ENCODE data around the gene CARD14.

CARD14 gene

GRCh38 chr17:80182118-80182844 is 12.5 kb downstream of the CARD14 start:
- no peaks in the 10 kb centered on the region for H3K9me2 ChIP-seq (replicated peaks; ENCODE audit: low read depth, low read length)
- H3K79me2 ChIP-seq (ENCODE audit: insufficient read depth, low read length), result no peaks in the 10 kb centered on the region
- H3F3A ChIP-seq (ENCODE audit: low read depth), result no peaks in the 10 kb centered on the region
- no peaks in the 10 kb centered on the region for H3K4me1 ChIP-seq (ENCODE audit: insufficient read depth, low read length, poor library complexity, severe bottlenecking)
- H3K36me3 ChIP-seq (ENCODE audit: insufficient read depth, low read length), result no peaks in the 10 kb centered on the region
- H3K4me2 ChIP-seq (ENCODE audit: low read depth, low read length, poor library complexity, severe bottlenecking), result no peak overlapping the region
- H4K20me1 ChIP-seq (ENCODE audit: insufficient read depth, low read length, poor library complexity, severe bottlenecking), result no peaks in the 10 kb centered on the region
- H2AFZ ChIP-seq (ENCODE audit: low read length), result no peak overlapping the region
- no peak overlapping the region for H3K4me3 ChIP-seq (ENCODE audit: low read length, poor library complexity, severe bottlenecking)
- H3K27me3 ChIP-seq (ENCODE audit: insufficient read depth, low read length, poor library complexity, severe bottlenecking), result no peaks in the 10 kb centered on the region
- TF ChIP-seq EZH2phosphoT487 (IDR thresholded peaks at IDR 0.05; ENCODE audit: borderline replicate concordance), result no peak
- no peak for TF ChIP-seq CTCF (conservative IDR thresholded peaks at IDR 0.05; ENCODE audit: low read length)
- no peak overlapping the region for H3K9ac ChIP-seq (ENCODE audit: low read depth, low read length, poor library complexity, severe bottlenecking)
- H3K9me3 ChIP-seq (ENCODE audit: insufficient read depth, low read depth, low read length), result no peaks in the 10 kb centered on the region

- Histone ChIP-seq H3K4me1 (ENCODE audit: insufficient read depth, low read length, poor library complexity, severe bottlenecking) (no peaks in the 10 kb centered on the region), H3K4me2 (ENCODE audit: low read depth, low read length, poor library complexity, severe bottlenecking) (no peak overlapping the region)
- TF ChIP-seq EZH2phosphoT487 (IDR thresholded peaks at IDR 0.05; ENCODE audit: borderline replicate concordance) (no peak), CTCF (conservative IDR thresholded peaks at IDR 0.05; ENCODE audit: low read length) (no peak)
Observed at GRCh38 chr17:80182845-80183223, 13.0 kb downstream of the CARD14 start.

GRCh38 chr17:80183581-80184422 is 14.0 kb downstream of the CARD14 start:
- no peaks in the 10 kb centered on the region for H4K20me1 ChIP-seq (ENCODE audit: insufficient read depth, low read length, poor library complexity, severe bottlenecking)
- no peaks in the 10 kb centered on the region for H3K9me3 ChIP-seq (ENCODE audit: insufficient read depth, low read depth, low read length)
- no peak overlapping the region for H2AFZ ChIP-seq (ENCODE audit: low read length)
- H3K4me2 ChIP-seq (ENCODE audit: low read depth, low read length, poor library complexity, severe bottlenecking), result no peak overlapping the region
- H3K27me3 ChIP-seq (ENCODE audit: insufficient read depth, low read length, poor library complexity, severe bottlenecking), result no peaks in the 10 kb centered on the region
- no peak for TF ChIP-seq EZH2phosphoT487 (IDR thresholded peaks at IDR 0.05; ENCODE audit: borderline replicate concordance)
- no peak for TF ChIP-seq CTCF (conservative IDR thresholded peaks at IDR 0.05; ENCODE audit: low read length)
- no peaks in the 10 kb centered on the region for H3K9me2 ChIP-seq (replicated peaks; ENCODE audit: low read depth, low read length)
- H3K36me3 ChIP-seq (ENCODE audit: insufficient read depth, low read length), result no peaks in the 10 kb centered on the region
- no peak overlapping the region for H3K9ac ChIP-seq (ENCODE audit: low read depth, low read length, poor library complexity, severe bottlenecking)
- H3F3A ChIP-seq (ENCODE audit: low read depth), result no peaks in the 10 kb centered on the region
- H3K4me3 ChIP-seq (ENCODE audit: low read length, poor library complexity, severe bottlenecking), result no peak overlapping the region
- no peaks in the 10 kb centered on the region for H3K4me1 ChIP-seq (ENCODE audit: insufficient read depth, low read length, poor library complexity, severe bottlenecking)
- H3K79me2 ChIP-seq (ENCODE audit: insufficient read depth, low read length), result no peaks in the 10 kb centered on the region

More at GRCh38 chr17:80182845-80183223, 13.0 kb downstream of the CARD14 start:
- Histone ChIP-seq H3K36me3 (ENCODE audit: insufficient read depth, low read length) (no peaks in the 10 kb centered on the region), H3F3A (ENCODE audit: low read depth) (no peaks in the 10 kb centered on the region), H3K4me3 (ENCODE audit: low read length, poor library complexity, severe bottlenecking) (no peak overlapping the region), H3K9me3 (ENCODE audit: insufficient read depth, low read depth, low read length) (no peaks in the 10 kb centered on the region), H2AFZ (ENCODE audit: low read length) (no peak overlapping the region), H3K79me2 (ENCODE audit: insufficient read depth, low read length) (no peaks in the 10 kb centered on the region), H3K27me3 (ENCODE audit: insufficient read depth, low read length, poor library complexity, severe bottlenecking) (no peaks in the 10 kb centered on the region), H3K9ac (ENCODE audit: low read depth, low read length, poor library complexity, severe bottlenecking) (no peak overlapping the region), H3K9me2 (replicated peaks; ENCODE audit: low read depth, low read length) (no peaks in the 10 kb centered on the region), H4K20me1 (ENCODE audit: insufficient read depth, low read length, poor library complexity, severe bottlenecking) (no peaks in the 10 kb centered on the region)
